Panc1 (cell line): Measurements from ENCODE around the gene MIEN1. TPM values are rescaled to one million over a fixed set of nuclear protein-coding genes. Genes with fewer than 3 reads are reported as not detected.
"Not testable (repeated sequence)": the region's sequence is repeated elsewhere in the genome, so short reads cannot be mapped to it uniquely, and the experiment has no call there.

Source experiments
- ATAC-seq: fragments of 200-7000 bp; cut with Tn5 transposase; 2 replicates; pipeline ENCODE4 v1.9.1; 2020; ENCODE audit warnings: mild to moderate bottlenecking, moderate library complexity
- BruUV-seq: library from RNA; stranded (reverse); fragments of 400-500 nt; replicated peaks from 2 replicates; lab custom pipeline; 2021; lab: Mats Ljungman, UMichigan
- CTCF ChIA-PET: fragments of 300-600 bp; sonication (Branson Sonifier 250); formaldehyde crosslinking; loops from one replicate; lab custom pipeline; 2022; ENCODE audit warnings: antibody characterized with exemption; lab: Charles Lee
- POLR2A ChIA-PET: fragments of 300-600 bp; sonication (Branson Sonifier 250); formaldehyde crosslinking; loops from one replicate; lab custom pipeline; 2022; ENCODE audit warnings: antibody characterized with exemption; lab: Charles Lee
- DNase-seq: peaks from one replicate; pipeline ENCODE4 v3.0.0-alpha.2; 2010; ENCODE audit warnings: low read depth, low spot score
- H3K27ac ChIP-seq: 2 replicates; pipeline ENCODE4 v1.5.1; 2011; ENCODE audit warnings: mild to moderate bottlenecking, low read length, inconsistent platforms
- H3K27me3 ChIP-seq: fragments of 200-500 bp; sonication (Bioruptor generic); 2 replicates; pipeline ENCODE4 v1.6.0; 2014; ENCODE audit warnings: low read length, inconsistent platforms; ENCODE audit not compliant: control insufficient read depth, insufficient read depth
- H3K36me3 ChIP-seq: fragments of 200-500 bp; sonication (Bioruptor generic); 2 replicates; pipeline ENCODE4 v1.5.1; 2014; ENCODE audit warnings: inconsistent platforms, mild to moderate bottlenecking, low read length, moderate library complexity; ENCODE audit not compliant: control insufficient read depth, insufficient read depth
- H3K4me1 ChIP-seq: 2 replicates; pipeline ENCODE4 v1.5.1; 2011; ENCODE audit warnings: inconsistent platforms, mild to moderate bottlenecking, low read length, moderate library complexity; ENCODE audit not compliant: control insufficient read depth, insufficient read depth
- H3K4me3 ChIP-seq, 2 experiments: 2 replicates each; pipeline ENCODE4 v1.5.1; 2011 to 2012; ENCODE audit warnings: low read depth in 2 of 2, low read length in 2 of 2, mild to moderate bottlenecking in 2 of 2, inconsistent platforms in 1 of 2, moderate library complexity in 1 of 2
- H3K9me3 ChIP-seq: fragments of 200-500 bp; sonication (Bioruptor generic); 2 replicates; pipeline ENCODE4 v1.5.1; 2014; ENCODE audit warnings: low read depth, mild to moderate bottlenecking, inconsistent platforms, low read length, moderate library complexity; ENCODE audit not compliant: control insufficient read depth, insufficient read depth
- CTCF ChIP-seq: fragments of 450-650 bp; IDR thresholded peaks from 2 replicates; pipeline ENCODE4 v1.5.1; 2017; ENCODE audit warnings: mild to moderate bottlenecking
- POLR2AphosphoS5 ChIP-seq: IDR thresholded peaks from 2 replicates; pipeline ENCODE4 v1.6.1; 2012; ENCODE audit warnings: mild to moderate bottlenecking, low read depth, low read length, moderate library complexity
- REST ChIP-seq, 2 experiments: IDR thresholded peaks; 2 replicates each; pipeline ENCODE4 v1.6.1; 2011 to 2012; ENCODE audit warnings: low read depth in 2 of 2, control low read depth in 1 of 2, low read length in 1 of 2, mild to moderate bottlenecking in 1 of 2, moderate library complexity in 1 of 2; ENCODE audit not compliant: insufficient read depth in 1 of 2
- SIN3A ChIP-seq: IDR thresholded peaks from 2 replicates; pipeline ENCODE4 v1.6.1; 2012; ENCODE audit warnings: low read depth, mild to moderate bottlenecking, low read length, moderate library complexity, borderline replicate concordance; ENCODE audit not compliant: insufficient read depth
- TCF7L2 ChIP-seq: IDR thresholded peaks from 2 replicates; pipeline ENCODE4 v1.6.1; 2011; ENCODE audit warnings: mild to moderate bottlenecking, low read depth, low read length, inconsistent platforms
- in situ Hi-C: cut with HindIII; loops from 2 replicates; pipeline ENCODE4 v1.10.0; 2016; ENCODE audit warnings: low sequenced_read_pairs, low pct_unique_long_range_greater_than_20kb
- intact Hi-C: fragments of 100-400 bp; cut with micrococcal nuclease; formaldehyde crosslinking; loops from one replicate; pipeline ENCODE4 v1.10.0; 2022; ENCODE audit not compliant: unreplicated experiment
- total RNA-seq: library from RNA; stranded (reverse); gene quantifications from one replicate; pipeline ENCODE4 v1.2.1, GENCODE V29; 2021; ENCODE audit not compliant: unreplicated experiment

MIEN1 gene
- total RNA-seq, 1 experiment from 2014 or later: 103 TPM

DNA sequence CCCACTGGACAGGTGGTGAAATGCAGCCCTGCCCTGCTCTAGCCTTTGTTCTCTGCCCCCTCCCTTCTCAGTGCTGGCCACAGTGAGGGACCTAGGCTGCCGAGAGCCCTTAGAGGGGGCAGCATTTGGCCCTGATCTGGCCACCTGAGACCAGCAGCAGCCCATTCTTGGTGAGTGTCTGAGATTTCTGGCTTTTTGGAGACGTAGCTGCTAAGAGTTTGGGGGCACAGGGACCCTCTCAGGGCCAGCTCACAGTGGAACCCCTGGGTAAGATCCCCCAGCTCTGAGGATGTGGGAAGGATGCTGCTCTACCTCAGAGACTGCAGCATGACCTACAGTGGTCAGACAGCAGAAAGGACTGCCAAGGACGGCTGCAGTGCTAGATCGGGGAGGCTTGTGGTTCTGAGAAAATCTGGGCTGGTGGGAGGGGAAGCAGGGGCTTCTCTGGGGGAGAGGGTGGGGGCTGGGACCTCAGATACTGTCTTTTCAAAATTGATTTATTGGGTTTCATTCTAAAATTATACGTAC lies 20.7 kb upstream of the MIEN1 start:
- H3K27me3 ChIP-seq: no peaks in the 10 kb centered on the region
- no peak for DNase-seq
- ATAC-seq: no peak
- no peaks in the 10 kb centered on the region for H3K9me3 ChIP-seq
- in situ Hi-C loops: no loop called here
- POLR2A ChIA-PET: no interaction called here
- intact Hi-C loops: loop anchor here (5.0 kb wide), 1 partner anchor 124 kb away; the partner anchor contains the start of gene PPP1R1B
- no peaks in the 10 kb centered on the region for H3K36me3 ChIP-seq
- TF ChIP-seq CTCF: no peak
- TF ChIP-seq POLR2AphosphoS5: no peak
- no peak for TF ChIP-seq TCF7L2
- TF ChIP-seq SIN3A: no peak
- no peak for TF ChIP-seq REST (IDR thresholded peaks at IDR 0.05; ENCODE audit: insufficient read depth in 1 of 2, low read depth in 2 of 2, low read length in 1 of 2)
- CTCF ChIA-PET: interaction anchor here (1.0 kb wide), 1 partner anchor 21 kb away, joined by 11 read pairs; no protein-coding TSS in a partner anchor
- no peak overlapping the region for H3K4me3 ChIP-seq
- H3K27ac ChIP-seq: no peak overlapping the region
- peaks cover 9% of the 10 kb centered on the region; the same call in 1 of the 2 replicates for H3K4me1 ChIP-seq
- no TSS peak for BruUV-seq

DNA sequence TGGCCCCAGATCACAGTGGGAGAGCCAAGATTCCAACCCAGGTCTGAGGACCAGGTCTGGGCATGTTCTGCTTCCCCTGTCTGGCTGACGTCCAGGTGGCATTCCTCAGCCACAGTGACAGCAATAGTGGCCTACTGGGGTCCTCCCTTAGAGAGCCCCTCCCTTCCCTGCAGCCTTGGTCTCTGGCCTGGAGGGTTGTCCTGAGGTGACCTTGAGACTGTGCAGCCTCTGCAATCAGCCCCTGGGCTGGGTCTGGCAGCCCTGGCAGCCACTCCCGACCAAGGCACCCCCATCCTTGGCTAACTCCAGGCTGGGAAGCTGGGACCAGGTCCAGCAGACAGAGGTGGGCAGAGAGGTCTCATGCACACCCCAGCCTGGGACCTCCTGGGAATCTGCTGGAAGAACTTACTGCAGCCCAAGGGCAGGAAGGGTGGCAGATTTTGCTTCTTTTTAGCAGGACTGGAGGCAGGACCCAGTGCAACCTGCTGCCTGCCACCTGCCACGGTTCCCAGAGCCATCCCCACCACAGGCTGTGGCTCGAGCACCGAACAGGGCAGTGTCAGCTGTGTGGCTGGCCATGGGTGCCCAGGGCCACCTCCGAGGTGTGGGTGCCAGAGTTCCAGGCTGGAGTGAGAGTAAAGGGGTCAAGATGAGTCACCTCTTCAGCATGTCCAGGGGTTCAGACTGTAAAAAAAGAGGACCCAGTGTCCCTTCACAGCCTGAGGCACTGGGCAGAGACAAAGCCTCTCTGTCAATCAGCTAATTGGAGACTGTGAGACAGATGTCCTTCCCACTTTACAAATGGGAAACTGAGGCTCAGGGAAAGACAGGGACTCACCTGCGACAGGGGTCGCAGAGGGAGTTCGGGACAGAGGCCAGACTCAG lies 20.0 kb upstream of the MIEN1 start:
- TF ChIP-seq SIN3A (no peak), REST (IDR thresholded peaks at IDR 0.05; ENCODE audit: insufficient read depth in 1 of 2, low read depth in 2 of 2, low read length in 1 of 2) (no peak), CTCF (no peak), POLR2AphosphoS5 (no peak), TCF7L2 (no peak)
- Histone ChIP-seq H3K4me3 (no peak overlapping the region), H3K4me1 (peaks cover 5% of the 10 kb centered on the region; the same call in 1 of the 2 replicates), H3K27ac (no peak overlapping the region), H3K9me3 (no peaks in the 10 kb centered on the region), H3K36me3 (no peaks in the 10 kb centered on the region), H3K27me3 (no peaks in the 10 kb centered on the region)
- ChIA-PET POLR2A (no interaction called here), CTCF (interaction anchor here (1.0 kb wide), 1 partner anchor 20 kb away, joined by 11 read pairs; no protein-coding TSS in a partner anchor)
- DNase-seq: no peak
- ATAC-seq: no peak
- in situ Hi-C loops (no loop called here), intact Hi-C loops (loop anchor here (5.0 kb wide), 1 partner anchor 123 kb away; the partner anchor contains the start of gene PPP1R1B)
- BruUV-seq: no TSS peak

- in situ Hi-C loops, H3K4me1 ChIP-seq, intact Hi-C loops, H3K27ac ChIP-seq, H3K4me3 ChIP-seq, CTCF ChIA-PET, BruUV-seq, ATAC-seq, DNase-seq, H3K36me3 ChIP-seq, H3K27me3 ChIP-seq, H3K9me3 ChIP-seq: not testable (repeated sequence)
- POLR2A ChIA-PET: interaction anchor here (0.6 to 1.2 kb wide), 2 partner anchors 16 to 19 kb away, joined by 3 to 13 read pairs; no protein-coding TSS in a partner anchor
Measured at GRCh38 chr17:39748444-39749034, 18.2 kb upstream of the MIEN1 start.
